Lower leg skin (tissue), 3 donors: ENCODE measurements around the gene NCL.

Experiments
- CTCF ChIP-seq, 3 donors: fragments of 450-650 bp; IDR thresholded peaks; one replicate each; pipeline ENCODE4 v1.5.1; 2016; ENCODE audit warnings: antibody characterized with exemption in 3 of 3, mild to moderate bottlenecking in 3 of 3, moderate library complexity in 2 of 3
- POLR2A ChIP-seq, 2 donors: fragments of 450-650 bp; IDR thresholded peaks; one replicate each; pipeline ENCODE4 v1.6.1; 2016 to 2017; ENCODE audit warnings: antibody characterized with exemption in 2 of 2, mild to moderate bottlenecking in 1 of 2, moderate library complexity in 1 of 2

DNA sequence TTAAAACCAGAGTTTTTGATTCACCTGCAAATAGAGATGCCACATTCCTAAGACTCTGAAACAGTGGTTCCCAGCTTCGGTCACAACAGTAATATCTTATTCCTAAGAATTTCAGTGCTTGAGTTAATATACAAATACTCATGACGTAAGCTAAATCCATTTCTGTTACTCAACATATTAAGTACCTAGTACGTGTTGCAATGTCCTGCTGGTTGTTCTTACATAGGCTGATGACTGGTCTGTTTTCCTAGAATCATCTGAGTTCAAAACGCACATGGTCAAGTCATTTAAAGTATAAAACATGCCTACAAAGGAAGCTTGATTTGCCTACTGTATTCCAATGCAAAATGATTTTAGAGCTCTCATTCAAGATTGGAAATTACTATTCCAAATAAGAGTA is 7.2 kb downstream of the NCL start:
- no peak for TF ChIP-seq CTCF (IDR thresholded peaks at IDR 0.05)
- no peak for TF ChIP-seq POLR2A (IDR thresholded peaks at IDR 0.05)
